ENCODE results near the gene TCP1. TPM values are rescaled to one million over a fixed set of nuclear protein-coding genes. Genes with fewer than 3 reads are reported as not detected.

Gene TCP1
- total RNA-seq, 1 donor from 2014 or later = 167 TPM

DNA sequence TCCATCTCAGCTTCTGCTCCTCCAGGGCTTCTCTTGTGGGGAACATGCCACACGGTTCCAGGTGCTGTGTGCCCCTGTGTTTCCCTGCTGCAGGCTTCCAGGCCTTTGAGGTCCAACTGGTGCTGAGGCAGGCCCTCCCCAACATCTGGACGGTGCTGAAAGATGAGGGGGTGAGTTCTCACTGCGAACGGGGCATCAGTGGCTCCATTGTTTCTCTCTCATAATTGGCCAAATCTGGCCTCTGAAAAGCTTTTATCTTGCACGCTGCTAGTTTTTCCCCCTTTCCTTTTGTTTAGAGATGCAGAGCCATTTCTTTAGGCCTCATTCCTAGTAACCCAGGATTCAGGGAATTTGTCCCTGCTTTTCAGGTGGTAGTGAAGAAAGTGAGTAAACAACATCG, 19.2 kb upstream of the TCP1 start:
- Mint-ChIP-seq H3K27ac (ENCODE audit: unreplicated experiment) (no peak overlapping the region), H3K27me3 (ENCODE audit: unreplicated experiment) (no peaks in the 10 kb centered on the region)

DNA sequence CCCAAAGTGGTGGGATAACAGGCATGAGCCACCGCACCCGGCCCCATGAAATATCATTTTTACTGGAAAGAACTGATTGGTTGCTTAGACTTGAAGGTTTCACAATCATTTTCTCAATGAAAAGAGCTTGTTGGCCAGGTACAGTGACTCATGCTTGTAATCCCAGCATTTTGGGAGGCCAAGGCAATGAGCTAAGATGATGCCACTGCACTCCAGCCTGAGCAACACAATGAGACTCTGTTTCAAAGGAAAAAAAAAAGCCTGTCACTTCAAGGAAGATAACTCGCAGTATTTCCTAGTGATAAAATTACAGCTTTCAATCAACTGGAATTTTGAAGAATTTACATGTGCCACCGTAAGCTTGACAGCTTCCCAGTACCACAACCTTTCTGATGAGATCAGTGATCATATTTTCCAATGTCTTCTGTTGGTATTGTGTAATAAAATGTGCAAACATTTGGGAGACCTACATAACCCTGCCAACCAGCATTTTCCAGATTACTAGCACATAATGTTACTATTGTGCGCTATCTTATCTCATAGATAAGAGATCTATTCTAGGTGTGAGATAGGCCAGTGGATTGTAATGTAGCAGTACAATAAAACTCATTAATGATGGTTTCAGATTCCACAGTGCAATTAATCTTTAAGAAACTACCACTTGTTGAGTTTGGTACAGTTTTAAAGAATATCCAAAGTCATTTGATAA, 17.9 kb upstream of the TCP1 start:
- Mint-ChIP-seq H3K9me3 (ENCODE audit: unreplicated experiment) (no peaks in the 10 kb centered on the region), H3K27me3 (ENCODE audit: unreplicated experiment) (no peaks in the 10 kb centered on the region), H3K4me1 (ENCODE audit: unreplicated experiment) (no peaks in the 10 kb centered on the region), H3K27ac (ENCODE audit: unreplicated experiment) (no peak overlapping the region), H3K36me3 (ENCODE audit: unreplicated experiment) (no peaks in the 10 kb centered on the region), H3K4me3 (ENCODE audit: unreplicated experiment) (no peak overlapping the region)
- TF ChIP-seq, protein P1, sequence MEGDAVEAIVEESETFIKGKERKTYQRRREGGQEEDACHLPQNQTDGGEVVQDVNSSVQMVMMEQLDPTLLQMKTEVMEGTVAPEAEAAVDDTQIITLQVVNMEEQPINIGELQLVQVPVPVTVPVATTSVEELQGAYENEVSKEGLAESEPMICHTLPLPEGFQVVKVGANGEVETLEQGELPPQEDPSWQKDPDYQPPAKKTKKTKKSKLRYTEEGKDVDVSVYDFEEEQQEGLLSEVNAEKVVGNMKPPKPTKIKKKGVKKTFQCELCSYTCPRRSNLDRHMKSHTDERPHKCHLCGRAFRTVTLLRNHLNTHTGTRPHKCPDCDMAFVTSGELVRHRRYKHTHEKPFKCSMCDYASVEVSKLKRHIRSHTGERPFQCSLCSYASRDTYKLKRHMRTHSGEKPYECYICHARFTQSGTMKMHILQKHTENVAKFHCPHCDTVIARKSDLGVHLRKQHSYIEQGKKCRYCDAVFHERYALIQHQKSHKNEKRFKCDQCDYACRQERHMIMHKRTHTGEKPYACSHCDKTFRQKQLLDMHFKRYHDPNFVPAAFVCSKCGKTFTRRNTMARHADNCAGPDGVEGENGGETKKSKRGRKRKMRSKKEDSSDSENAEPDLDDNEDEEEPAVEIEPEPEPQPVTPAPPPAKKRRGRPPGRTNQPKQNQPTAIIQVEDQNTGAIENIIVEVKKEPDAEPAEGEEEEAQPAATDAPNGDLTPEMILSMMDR (IDR thresholded peaks at IDR 0.05) = no peak
- no peak for DNase-seq (ENCODE audit: extremely low spot score, unreplicated experiment)

More for the DNA sequence above, 19.2 kb upstream of the TCP1 start:
- H3K36me3 Mint-ChIP-seq (ENCODE audit: unreplicated experiment) = no peaks in the 10 kb centered on the region
- no peaks in the 10 kb centered on the region for H3K9me3 Mint-ChIP-seq (ENCODE audit: unreplicated experiment)
- H3K4me1 Mint-ChIP-seq (ENCODE audit: unreplicated experiment) = no peaks in the 10 kb centered on the region
- no peak overlapping the region for H3K4me3 Mint-ChIP-seq (ENCODE audit: unreplicated experiment)
- TF ChIP-seq, protein P1 (IDR thresholded peaks at IDR 0.05) = no peak
- DNase-seq (ENCODE audit: extremely low spot score, unreplicated experiment) = no peak

DNA sequence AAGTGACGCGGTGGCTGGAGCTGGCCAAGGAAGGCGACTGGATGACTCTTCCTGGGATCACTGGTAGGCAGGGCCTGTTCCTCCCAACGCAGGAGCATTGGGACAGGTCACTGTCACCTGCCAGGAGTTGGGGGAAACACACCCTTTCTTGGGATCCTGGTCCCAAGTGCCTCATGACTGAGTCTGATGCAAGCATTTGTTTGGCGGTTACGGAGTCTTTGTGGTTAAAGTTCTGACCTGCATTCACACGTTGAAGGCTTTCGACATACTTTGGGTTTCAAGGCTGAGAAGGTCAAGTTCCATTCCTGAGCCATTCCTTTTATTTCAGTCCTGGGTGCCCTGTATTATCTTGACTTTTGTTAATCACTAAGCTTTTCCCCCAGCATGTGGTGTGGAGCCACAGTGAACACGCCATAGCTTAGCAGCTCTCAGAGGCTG, 16.6 kb upstream of the TCP1 start:
- no peak overlapping the region for H3K27ac Mint-ChIP-seq (ENCODE audit: unreplicated experiment)
- TF ChIP-seq, protein P1 (IDR thresholded peaks at IDR 0.05) = no peak
- H3K9me3 Mint-ChIP-seq (ENCODE audit: unreplicated experiment) = no peaks in the 10 kb centered on the region
- DNase-seq (ENCODE audit: extremely low spot score, unreplicated experiment) = no peak
- H3K4me1 Mint-ChIP-seq (ENCODE audit: unreplicated experiment) = no peaks in the 10 kb centered on the region
- no peaks in the 10 kb centered on the region for H3K36me3 Mint-ChIP-seq (ENCODE audit: unreplicated experiment)
- no peak overlapping the region for H3K4me3 Mint-ChIP-seq (ENCODE audit: unreplicated experiment)
- no peaks in the 10 kb centered on the region for H3K27me3 Mint-ChIP-seq (ENCODE audit: unreplicated experiment)

DNA sequence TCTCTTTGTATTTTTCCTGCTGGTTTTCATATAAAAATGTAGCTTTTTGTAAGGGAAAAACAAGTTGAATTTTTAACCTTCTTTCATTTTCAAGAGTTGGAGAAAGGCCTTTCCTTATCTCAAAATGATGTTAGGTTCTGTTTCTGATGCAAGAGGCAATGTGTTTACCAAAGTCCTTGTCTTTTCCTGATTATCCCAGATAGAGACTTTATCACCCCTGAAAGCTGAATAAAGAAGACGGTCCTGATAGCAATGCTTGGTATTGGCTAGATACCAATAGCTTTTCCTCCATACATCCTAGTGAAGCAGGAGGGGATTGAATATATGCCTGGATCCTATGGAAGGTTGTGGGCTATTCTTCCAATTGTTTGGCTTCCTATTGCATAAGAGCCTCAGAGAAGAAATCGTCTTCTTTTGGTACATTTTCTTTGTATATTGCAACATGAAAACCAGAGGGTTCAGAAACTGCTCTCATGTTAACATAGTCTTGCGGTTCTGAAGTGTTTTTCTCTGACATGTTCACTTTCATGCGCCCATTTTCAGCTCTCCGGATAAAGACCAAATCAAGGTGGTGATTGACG, 16.1 kb upstream of the TCP1 start:
- Mint-ChIP-seq H3K27ac (ENCODE audit: unreplicated experiment) (no peak overlapping the region), H3K9me3 (ENCODE audit: unreplicated experiment) (no peaks in the 10 kb centered on the region), H3K36me3 (ENCODE audit: unreplicated experiment) (no peaks in the 10 kb centered on the region), H3K4me3 (ENCODE audit: unreplicated experiment) (no peak overlapping the region), H3K4me1 (ENCODE audit: unreplicated experiment) (no peaks in the 10 kb centered on the region), H3K27me3 (ENCODE audit: unreplicated experiment) (no peaks in the 10 kb centered on the region)
- TF ChIP-seq, protein P1 (IDR thresholded peaks at IDR 0.05) = no peak
- no peak for DNase-seq (ENCODE audit: extremely low spot score, unreplicated experiment)

DNA sequence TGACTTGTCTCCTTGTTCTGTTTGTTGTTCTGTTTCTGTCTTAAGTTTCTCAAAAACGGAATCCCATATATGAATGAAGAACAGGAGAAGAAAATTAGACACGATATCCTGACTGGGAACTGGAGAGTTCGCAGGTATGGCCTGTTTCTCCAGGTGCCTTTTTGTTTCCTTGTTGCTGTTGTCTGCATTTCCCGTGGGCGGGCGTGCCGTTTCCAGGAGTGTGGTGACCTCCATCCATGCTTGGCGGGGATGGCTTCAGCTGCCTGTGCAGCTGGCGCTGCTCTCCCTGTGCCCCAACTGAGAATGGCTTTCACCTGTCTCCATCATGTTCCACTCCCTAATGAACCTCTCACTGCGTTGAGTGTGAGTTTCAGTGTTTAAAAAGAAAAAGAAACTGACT, 15.1 kb upstream of the TCP1 start:
- no peak for DNase-seq (ENCODE audit: extremely low spot score, unreplicated experiment)
- no peaks in the 10 kb centered on the region for H3K27me3 Mint-ChIP-seq (ENCODE audit: unreplicated experiment)
- H3K9me3 Mint-ChIP-seq (ENCODE audit: unreplicated experiment) = no peaks in the 10 kb centered on the region
- TF ChIP-seq, protein P1 (IDR thresholded peaks at IDR 0.05) = no peak
- no peak overlapping the region for H3K4me3 Mint-ChIP-seq (ENCODE audit: unreplicated experiment)
- no peaks in the 10 kb centered on the region for H3K4me1 Mint-ChIP-seq (ENCODE audit: unreplicated experiment)
- H3K36me3 Mint-ChIP-seq (ENCODE audit: unreplicated experiment) = peaks cover 1% of the 10 kb centered on the region
- no peak overlapping the region for H3K27ac Mint-ChIP-seq (ENCODE audit: unreplicated experiment)

Data from osteocyte (in vitro differentiated cells).